ENCODE measurements around the gene PKLR. TPM values are rescaled to one million over a fixed set of nuclear protein-coding genes. Genes with fewer than 3 reads are reported as not detected.

PKLR gene
- total RNA-seq, 2 donors from 2014 or later: not detected

- H3K9me3 Mint-ChIP-seq: no peaks in the 10 kb centered on the region
- H3K4me1 Mint-ChIP-seq (ENCODE audit: low read depth): peaks cover 40% of the 10 kb centered on the region
- H3K27me3 Mint-ChIP-seq (ENCODE audit: low read depth): no peaks in the 10 kb centered on the region
- peak; percentile 66 to 72 for ATAC-seq (replicated peaks in 1 of 2)
- peaks cover 0 to 3% of the 10 kb centered on the region in 2 donors for H3K36me3 Mint-ChIP-seq (ENCODE audit: insufficient read depth in 2 of 2)
- H3K4me3 Mint-ChIP-seq: peak overlapping the region; percentile 73 to 84
- peak overlapping the region; percentile 24 for H3K27ac Mint-ChIP-seq
- DNase-seq: peak; percentile 84 to 88
These were observed 22.4 kb upstream of the PKLR start for GRCh38 chr1:155323729-155324036.

DNA sequence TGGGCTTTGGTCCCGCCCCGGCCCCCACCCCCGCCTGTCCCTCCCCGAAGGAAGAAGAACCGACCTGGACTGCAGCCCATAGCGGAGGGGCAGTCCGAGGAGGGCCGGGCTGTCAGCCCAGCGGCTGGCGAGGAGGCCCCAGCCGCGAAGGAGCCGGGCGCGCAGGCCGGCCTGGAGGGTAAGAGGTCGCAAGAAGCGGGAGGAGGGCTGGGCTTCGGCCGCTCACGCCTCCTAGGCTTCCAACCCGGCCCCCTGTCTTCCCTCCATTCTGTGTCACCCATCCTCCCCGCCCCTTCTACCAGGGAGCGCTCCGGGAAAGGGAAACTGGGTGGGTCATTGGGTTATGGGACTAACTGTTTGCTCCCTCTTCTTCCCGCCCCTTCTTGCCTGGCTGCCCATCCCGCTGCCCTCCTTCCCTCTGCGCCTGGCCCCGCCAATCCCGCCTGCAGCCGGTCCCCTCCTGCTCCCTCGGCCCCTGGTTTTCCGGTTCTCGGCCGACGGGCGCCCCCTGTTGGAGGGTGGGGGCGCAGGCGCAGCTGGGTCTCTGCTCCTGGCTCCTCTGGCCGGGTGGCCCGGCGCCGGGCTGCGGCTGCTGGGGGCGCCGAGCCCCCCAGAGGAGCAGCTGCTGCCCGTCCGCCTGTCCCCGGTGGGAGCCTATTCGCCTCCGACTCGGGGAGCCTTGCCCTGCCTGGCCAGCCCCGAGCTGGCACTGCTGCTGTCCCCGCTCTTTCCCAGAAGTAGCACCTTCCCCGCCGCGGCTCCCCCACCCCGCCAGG is 21.9 kb upstream of the PKLR start:
- no peaks in the 10 kb centered on the region for H3K27me3 Mint-ChIP-seq (ENCODE audit: low read depth)
- peak; percentile 90 to 95 for DNase-seq
- peak; percentile 59 to 60 for ATAC-seq (replicated peaks in 1 of 2)
- no peaks in the 10 kb centered on the region for H3K9me3 Mint-ChIP-seq
- peaks cover 0 to 3% of the 10 kb centered on the region in 2 donors for H3K36me3 Mint-ChIP-seq (ENCODE audit: insufficient read depth in 2 of 2)
- H3K4me1 Mint-ChIP-seq (ENCODE audit: low read depth): peaks cover 40% of the 10 kb centered on the region
- H3K4me3 Mint-ChIP-seq: peak overlapping the region; percentile 73 to 84
- H3K27ac Mint-ChIP-seq: no peak overlapping the region

DNA sequence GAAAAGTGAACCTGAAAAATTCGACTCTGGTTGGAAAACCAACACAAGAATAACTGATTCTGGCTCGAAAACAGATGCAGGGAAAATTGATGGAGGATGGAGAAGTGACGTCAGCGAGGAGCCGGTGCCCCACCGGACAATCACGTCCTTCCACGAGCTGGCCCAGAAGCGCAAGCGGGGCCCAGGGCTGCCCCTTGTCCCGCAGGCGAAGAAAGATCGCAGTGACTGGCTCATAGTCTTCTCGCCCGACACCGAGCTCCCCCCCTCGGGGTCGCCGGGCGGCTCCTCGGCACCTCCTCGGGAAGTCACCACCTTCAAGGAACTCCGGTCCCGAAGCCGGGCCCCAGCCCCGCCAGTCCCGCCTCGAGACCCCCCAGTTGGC is 21.3 kb upstream of the PKLR start:
- H3K27ac Mint-ChIP-seq: no peak overlapping the region
- no peak for ATAC-seq (replicated peaks in 1 of 2)
- no peaks in the 10 kb centered on the region for H3K27me3 Mint-ChIP-seq (ENCODE audit: low read depth)
- peaks cover 40% of the 10 kb centered on the region for H3K4me1 Mint-ChIP-seq (ENCODE audit: low read depth)
- H3K4me3 Mint-ChIP-seq: peak overlapping the region; percentile 66 to 84
- DNase-seq: peak in 1 of 2 donors; percentile 18
- peaks cover 0 to 3% of the 10 kb centered on the region in 2 donors for H3K36me3 Mint-ChIP-seq (ENCODE audit: insufficient read depth in 2 of 2)
- H3K9me3 Mint-ChIP-seq: no peaks in the 10 kb centered on the region

- Mint-ChIP-seq H3K36me3 (ENCODE audit: insufficient read depth in 2 of 2) (peaks cover 0 to 3% of the 10 kb centered on the region in 2 donors), H3K27ac (no peak overlapping the region), H3K27me3 (ENCODE audit: low read depth) (no peaks in the 10 kb centered on the region), H3K4me1 (ENCODE audit: low read depth) (peaks cover 40% of the 10 kb centered on the region), H3K9me3 (no peaks in the 10 kb centered on the region), H3K4me3 (peak overlapping the region; percentile 66 to 84)
- DNase-seq: peak in 1 of 2 donors; percentile 12
- ATAC-seq (replicated peaks in 1 of 2): no peak
These were observed 20.6 kb upstream of the PKLR start for GRCh38 chr1:155321639-155322503.

DNA sequence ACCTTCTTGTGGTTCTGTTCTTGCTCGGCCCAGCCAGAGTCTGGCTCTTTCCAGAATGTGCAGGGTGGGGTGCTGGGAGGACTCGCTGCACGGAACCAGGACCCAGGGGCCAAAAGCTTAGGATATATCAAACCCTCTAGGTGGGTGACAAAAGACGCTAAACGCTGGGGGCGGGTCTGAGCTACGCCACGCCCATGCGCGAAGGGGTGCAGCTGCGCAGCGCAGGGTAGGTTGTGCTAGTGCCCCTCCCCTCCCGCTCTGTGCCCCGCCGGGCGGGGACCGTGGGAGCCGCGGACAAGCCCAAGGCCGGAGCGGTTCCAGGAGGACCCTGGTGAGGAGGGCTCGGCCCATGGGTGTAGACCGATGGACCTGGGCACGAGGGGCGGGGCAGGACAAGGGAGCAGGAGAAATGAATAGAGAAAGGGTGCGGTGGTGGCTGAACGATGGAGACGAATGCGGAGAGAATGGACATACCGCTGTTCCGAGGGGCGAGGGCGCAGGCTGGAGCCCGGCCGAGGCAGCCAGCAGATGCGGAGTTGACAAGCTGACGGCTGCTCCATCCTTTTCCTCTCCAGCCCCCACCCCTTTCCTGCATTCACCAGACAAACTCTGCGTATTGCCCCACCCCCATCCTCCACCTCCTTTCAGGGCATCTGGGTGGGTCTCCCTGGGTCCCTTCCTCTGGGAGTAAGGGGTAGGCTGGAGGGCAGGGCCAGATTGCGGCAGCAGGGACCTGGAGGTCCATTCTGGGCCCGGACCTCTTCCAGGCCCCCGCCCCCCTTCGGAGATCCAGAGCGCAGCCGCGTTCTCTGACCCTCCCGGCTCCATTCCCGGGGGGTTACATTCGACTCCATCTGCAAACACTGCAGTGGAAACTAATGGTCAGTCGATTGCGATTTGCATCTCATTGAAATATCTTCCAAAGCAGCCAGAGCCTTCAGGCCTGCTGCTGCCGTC is 19.7 kb upstream of the PKLR start, which contains the start of gene RUSC1:
RUSC1 (plus strand) TSS at position 234 of the 957 bp plus-strand sequence. CDS start 880 bp downstream, outside the sequence.
- Mint-ChIP-seq H3K36me3 (ENCODE audit: insufficient read depth in 2 of 2) (peaks cover 0 to 3% of the 10 kb centered on the region in 2 donors), H3K4me1 (ENCODE audit: low read depth) (peaks cover 35% of the 10 kb centered on the region), H3K27me3 (ENCODE audit: low read depth) (no peaks in the 10 kb centered on the region), H3K4me3 (peak within 1 kb of the TSS; percentile 57 to 84), H3K9me3 (no peaks in the 10 kb centered on the region), H3K27ac (no peak within 1 kb of the TSS)
- peak; percentile 36 to 37 for ATAC-seq (replicated peaks in 1 of 2)
- DNase-seq: peak; percentile 79 to 84

GRCh38 chr1:155320252-155320651 is 19.0 kb upstream of the PKLR start:
- no peak overlapping the region for H3K27ac Mint-ChIP-seq
- ATAC-seq (replicated peaks in 1 of 2) (no peak), DNase-seq (peak in 1 of 2 donors; percentile 7)
- H3K4me1 Mint-ChIP-seq (ENCODE audit: low read depth): peaks cover 30% of the 10 kb centered on the region
- peaks cover 0 to 3% of the 10 kb centered on the region in 2 donors for H3K36me3 Mint-ChIP-seq (ENCODE audit: insufficient read depth in 2 of 2)
- no peaks in the 10 kb centered on the region for H3K27me3 Mint-ChIP-seq (ENCODE audit: low read depth)
- H3K4me3 Mint-ChIP-seq: peak overlapping the region; percentile 57 to 84
- no peaks in the 10 kb centered on the region for H3K9me3 Mint-ChIP-seq

DNA sequence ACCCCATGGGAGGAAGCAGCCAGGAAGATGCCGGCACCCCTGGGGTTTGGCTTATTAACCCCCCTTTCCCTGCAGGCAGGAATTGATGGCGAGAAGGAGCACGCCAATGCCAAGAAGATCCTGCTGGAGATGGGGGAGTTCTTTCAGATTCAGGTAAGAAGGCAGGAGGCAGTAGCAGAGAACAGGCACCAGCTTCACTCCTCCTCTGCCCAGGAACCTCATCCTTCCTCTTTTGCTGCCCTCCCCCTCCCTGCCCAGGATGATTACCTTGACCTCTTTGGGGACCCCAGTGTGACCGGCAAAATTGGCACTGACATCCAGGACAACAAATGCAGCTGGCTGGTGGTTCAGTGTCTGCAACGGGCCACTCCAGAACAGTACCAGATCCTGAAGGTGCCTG is 18.3 kb upstream of the PKLR start:
- H3K27ac Mint-ChIP-seq: no peak overlapping the region
- DNase-seq (no peak), ATAC-seq (replicated peaks in 1 of 2) (no peak)
- H3K9me3 Mint-ChIP-seq: no peaks in the 10 kb centered on the region
- no peaks in the 10 kb centered on the region for H3K27me3 Mint-ChIP-seq (ENCODE audit: low read depth)
- peak overlapping the region in 1 of 2 donors; percentile 84 for H3K4me3 Mint-ChIP-seq
- peaks cover 30% of the 10 kb centered on the region for H3K4me1 Mint-ChIP-seq (ENCODE audit: low read depth)
- H3K36me3 Mint-ChIP-seq (ENCODE audit: insufficient read depth in 2 of 2): peaks cover 0 to 3% of the 10 kb centered on the region in 2 donors

- DNase-seq (no peak), ATAC-seq (replicated peaks in 1 of 2) (no peak)
- Mint-ChIP-seq H3K36me3 (ENCODE audit: insufficient read depth in 2 of 2) (peaks cover 3 to 8% of the 10 kb centered on the region in 2 donors), H3K4me3 (no peak overlapping the region), H3K27ac (no peak overlapping the region), H3K4me1 (ENCODE audit: low read depth) (peaks cover 36% of the 10 kb centered on the region), H3K27me3 (ENCODE audit: low read depth) (no peaks in the 10 kb centered on the region), H3K9me3 (no peaks in the 10 kb centered on the region)
These were observed 16.8 kb upstream of the PKLR start for GRCh38 chr1:155318082-155318481.

DNA sequence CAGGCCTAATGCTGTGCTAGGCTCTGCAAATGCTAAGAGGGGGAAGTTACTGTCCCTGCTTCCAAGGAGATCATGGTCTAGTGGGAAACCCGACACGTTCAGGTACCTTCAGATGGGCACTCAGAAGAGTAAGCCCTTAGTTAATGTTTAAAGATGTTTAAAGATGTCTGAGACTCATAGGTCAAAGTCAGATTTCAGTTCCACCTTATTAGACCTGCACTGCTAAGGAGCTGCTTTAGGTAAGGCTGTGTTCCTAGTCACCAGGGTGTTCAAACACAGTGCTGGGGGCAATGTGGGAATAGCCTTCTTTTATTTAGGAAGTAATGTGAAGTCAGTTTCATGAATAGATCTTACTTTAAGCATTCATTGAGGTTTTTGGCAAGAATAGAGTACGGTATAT is 15.7 kb upstream of the PKLR start:
- Mint-ChIP-seq H3K27ac (no peak overlapping the region), H3K9me3 (no peaks in the 10 kb centered on the region), H3K36me3 (ENCODE audit: insufficient read depth in 2 of 2) (peaks cover 10 to 12% of the 10 kb centered on the region in 2 donors), H3K27me3 (ENCODE audit: low read depth) (no peaks in the 10 kb centered on the region), H3K4me3 (no peak overlapping the region), H3K4me1 (ENCODE audit: low read depth) (peaks cover 32% of the 10 kb centered on the region)
- ATAC-seq (replicated peaks in 1 of 2): no peak
- no peak for DNase-seq

- Mint-ChIP-seq H3K36me3 (ENCODE audit: insufficient read depth in 2 of 2) (peaks cover 17 to 32% of the 10 kb centered on the region in 2 donors), H3K27ac (no peak overlapping the region)
- no peak for ATAC-seq (replicated peaks in 1 of 2)
These were observed 12.0 kb upstream of the PKLR start for GRCh38 chr1:155313261-155313660.

DNA sequence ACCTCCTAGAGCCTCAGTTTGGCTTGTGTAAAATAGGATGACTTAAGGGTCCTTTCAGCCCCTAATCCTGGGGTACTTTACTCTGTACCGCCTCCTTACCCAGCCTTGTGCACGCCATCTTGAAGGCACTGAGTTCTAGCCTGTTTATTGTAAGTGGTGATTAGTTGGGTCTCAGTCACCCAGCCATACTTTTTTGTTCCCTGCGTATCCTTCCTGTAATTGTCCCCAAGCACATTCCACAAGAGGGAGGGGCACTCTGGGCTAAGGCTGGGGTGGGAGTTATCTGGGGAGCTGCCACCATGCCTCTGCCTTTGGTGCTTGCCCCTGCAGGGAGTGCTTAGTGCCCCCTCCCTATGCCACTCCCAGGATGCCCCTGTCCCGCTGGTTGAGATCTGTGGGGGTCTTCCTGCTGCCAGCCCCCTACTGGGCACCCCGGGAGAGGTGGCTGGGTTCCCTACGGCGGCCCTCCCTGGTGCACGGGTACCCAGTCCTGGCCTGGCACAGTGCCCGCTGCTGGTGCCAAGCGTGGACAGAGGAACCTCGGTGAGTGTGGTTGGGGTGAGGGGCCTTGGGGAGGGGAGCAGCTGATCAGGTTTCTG is 8.3 kb upstream of the PKLR start:
- DNase-seq: peak in 1 of 2 donors; percentile 9
- H3K4me1 Mint-ChIP-seq (ENCODE audit: low read depth): peaks cover 39% of the 10 kb centered on the region

More at GRCh38 chr1:155313261-155313660, 12.0 kb upstream of the PKLR start:
- DNase-seq: no peak
- Mint-ChIP-seq H3K4me3 (no peak overlapping the region), H3K9me3 (no peaks in the 10 kb centered on the region), H3K4me1 (ENCODE audit: low read depth) (peaks cover 35% of the 10 kb centered on the region), H3K27me3 (ENCODE audit: low read depth) (no peaks in the 10 kb centered on the region)

More for the DNA sequence above, 8.3 kb upstream of the PKLR start:
- Mint-ChIP-seq H3K36me3 (ENCODE audit: insufficient read depth in 2 of 2) (peaks cover 17 to 32% of the 10 kb centered on the region in 2 donors), H3K27ac (peak overlapping the region; percentile 97), H3K27me3 (ENCODE audit: low read depth) (no peaks in the 10 kb centered on the region), H3K9me3 (no peaks in the 10 kb centered on the region), H3K4me3 (peak overlapping the region; percentile 98 to 99)
- no peak for ATAC-seq (replicated peaks in 1 of 2)
